Measurements from ENCODE around the gene SCAMP5.

The SCAMP5 gene

GRCh38 chr15:75045332-75046015, 50.1 kb downstream of the SCAMP5 start:
- no peak for DNase-seq (ENCODE audit: low read depth, low spot score)

DNA sequence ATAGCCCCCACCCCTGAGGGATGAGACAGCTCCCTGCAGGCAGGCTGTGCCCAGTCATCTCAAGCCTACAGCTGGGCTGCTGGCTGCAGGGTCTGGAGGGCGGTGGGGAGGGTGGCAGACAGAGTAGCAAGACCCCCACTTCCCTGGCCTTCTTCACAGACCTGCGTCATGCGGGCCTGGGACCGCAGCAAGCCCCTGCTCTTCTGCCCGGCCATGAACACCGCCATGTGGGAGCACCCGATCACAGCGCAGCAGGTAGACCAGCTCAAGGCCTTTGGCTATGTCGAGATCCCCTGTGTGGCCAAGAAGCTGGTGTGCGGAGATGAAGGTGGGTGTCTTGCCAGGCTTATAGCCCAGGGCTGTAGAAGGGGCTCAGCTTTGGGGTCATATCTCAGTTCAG, 53.0 kb downstream of the SCAMP5 start:
- no peak for DNase-seq (ENCODE audit: low read depth, low spot score)

- DNase-seq (ENCODE audit: low read depth, low spot score): no peak
Observed at GRCh38 chr15:75049392-75049791, 54.0 kb downstream of the SCAMP5 start.

- no peak for DNase-seq (ENCODE audit: low read depth, low spot score)
Observed at GRCh38 chr15:75050283-75050682, 54.9 kb downstream of the SCAMP5 start.

GRCh38 chr15:75051191-75051608, 55.8 kb downstream of the SCAMP5 start:
- no peak for DNase-seq (ENCODE audit: low read depth, low spot score)

DNA sequence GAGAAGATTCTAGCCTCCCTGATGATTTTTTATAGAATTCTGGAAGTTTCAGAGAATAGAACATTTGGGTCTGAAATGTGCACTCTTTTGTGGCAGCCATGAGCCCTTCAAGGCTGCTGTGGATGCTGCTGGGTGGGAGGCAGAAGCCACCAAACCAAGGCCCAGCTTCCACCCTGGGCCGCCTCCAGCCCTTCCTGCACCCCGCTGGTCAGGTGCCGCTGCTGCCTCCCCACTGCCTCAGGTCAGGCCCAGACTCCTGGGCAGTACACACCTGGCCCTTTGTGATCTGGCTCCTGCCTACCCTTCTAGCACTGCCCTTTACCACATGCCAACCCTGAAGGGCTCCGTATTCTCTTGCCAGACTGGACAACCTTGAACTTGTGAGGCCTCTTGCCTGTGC, 56.3 kb downstream of the SCAMP5 start:
- no peak for DNase-seq (ENCODE audit: low read depth, low spot score)

GRCh38 chr15:75052972-75053747, 57.8 kb downstream of the SCAMP5 start:
- no peak for DNase-seq (ENCODE audit: low read depth, low spot score)

- no peak for DNase-seq (ENCODE audit: low read depth, low spot score)
Observed at GRCh38 chr15:75053748-75054125, 58.4 kb downstream of the SCAMP5 start.

GRCh38 chr15:75054172-75054897, 59.0 kb downstream of the SCAMP5 start:
- DNase-seq (ENCODE audit: low read depth, low spot score): no peak

DNA sequence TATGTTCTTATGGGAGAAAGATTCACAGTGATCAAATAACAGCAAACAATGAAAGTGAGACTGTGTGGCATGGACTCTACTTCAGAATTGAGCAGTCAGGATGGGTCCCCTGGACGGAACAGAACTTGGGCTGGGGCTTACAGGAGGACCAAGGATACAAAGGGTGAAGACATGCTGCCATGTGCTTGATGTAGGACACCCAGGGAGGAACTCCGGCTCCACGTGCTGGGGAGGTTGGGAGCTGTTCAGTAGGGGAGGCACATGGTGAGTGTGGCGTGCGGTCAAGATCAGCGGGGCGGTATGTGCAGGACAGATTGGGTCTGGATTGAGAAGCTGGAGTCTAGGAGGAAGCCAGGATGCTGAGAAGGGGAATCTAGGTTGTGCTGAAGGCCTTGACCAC, 60.7 kb downstream of the SCAMP5 start:
- DNase-seq (ENCODE audit: low read depth, low spot score): no peak

- no peak for DNase-seq (ENCODE audit: low read depth, low spot score)
Observed at GRCh38 chr15:75058127-75058905, 63.0 kb downstream of the SCAMP5 start.

- no peak for DNase-seq (ENCODE audit: low read depth, low spot score)
Observed at GRCh38 chr15:75059607-75060006, 64.2 kb downstream of the SCAMP5 start.

DNA sequence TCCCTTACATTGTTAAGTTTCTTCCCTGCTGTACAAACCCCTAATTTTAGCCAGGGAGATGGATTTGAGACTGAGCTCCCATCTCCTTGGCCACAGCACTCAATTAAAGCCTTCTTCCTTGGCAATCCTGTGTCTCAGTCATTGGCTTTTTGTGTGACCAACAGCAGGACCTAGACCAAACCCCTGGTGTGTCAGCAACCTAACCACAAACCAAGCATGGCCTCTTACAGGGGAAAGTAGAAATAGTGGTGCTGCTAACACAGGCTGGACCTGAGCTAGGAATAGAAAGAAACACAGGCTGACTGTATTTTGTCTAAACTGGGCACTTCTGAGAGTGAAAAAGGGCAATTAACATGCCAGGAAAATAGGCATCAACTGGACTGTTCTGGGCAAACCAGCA, 65.9 kb downstream of the SCAMP5 start:
- DNase-seq (ENCODE audit: low read depth, low spot score): no peak

GRCh38 chr15:75062706-75063105, 67.3 kb downstream of the SCAMP5 start:
- no peak for DNase-seq (ENCODE audit: low read depth, low spot score)

GRCh38 chr15:75063338-75063737, 68.0 kb downstream of the SCAMP5 start:
- no peak for DNase-seq (ENCODE audit: low read depth, low spot score)

DNA sequence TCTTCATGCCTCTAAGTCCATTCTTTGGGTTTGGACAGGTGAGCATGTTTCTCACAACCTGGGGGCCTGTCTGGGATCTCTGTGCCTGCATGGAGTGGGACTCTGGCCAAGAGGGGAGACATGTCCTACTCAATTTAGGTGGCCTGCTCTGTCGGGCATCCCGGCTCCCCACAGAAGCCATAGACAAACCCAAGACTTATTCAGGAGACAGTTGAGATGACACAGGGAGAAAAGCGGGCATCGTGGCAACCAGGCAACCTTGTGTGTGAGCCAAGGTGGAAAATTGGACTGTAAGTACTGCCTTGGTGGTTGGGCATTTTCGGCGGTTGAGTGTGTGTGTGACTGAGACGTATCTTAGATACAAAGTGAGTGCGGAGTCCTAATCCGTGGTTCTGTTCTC, 68.5 kb downstream of the SCAMP5 start:
- DNase-seq (ENCODE audit: low read depth, low spot score): no peak

DNA sequence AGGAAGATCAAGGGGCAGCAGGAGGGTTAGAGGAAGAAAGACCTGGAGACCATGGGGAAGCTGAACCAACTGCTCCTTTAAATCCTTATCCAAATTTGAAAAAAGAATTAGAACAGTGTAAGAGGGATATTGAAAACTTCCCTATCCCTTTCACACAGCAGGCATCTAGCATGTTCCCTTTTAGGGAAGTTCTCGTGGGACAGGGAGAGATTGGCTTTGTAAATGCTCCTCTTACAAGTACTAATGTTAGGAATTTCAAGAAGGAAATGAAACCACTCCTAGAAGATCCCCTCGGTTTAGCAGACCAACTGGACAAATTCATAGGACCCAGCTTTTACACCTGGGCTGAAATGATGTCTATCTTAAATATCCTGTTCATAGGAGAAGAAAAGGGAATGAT, 69.5 kb downstream of the SCAMP5 start:
- no peak for DNase-seq (ENCODE audit: low read depth, low spot score)

- DNase-seq (ENCODE audit: low read depth, low spot score): no peak
Observed at GRCh38 chr15:75065467-75065850, 70.1 kb downstream of the SCAMP5 start.

- DNase-seq (ENCODE audit: low read depth, low spot score): no peak
Observed at GRCh38 chr15:75065851-75066509, 70.6 kb downstream of the SCAMP5 start.

- DNase-seq (ENCODE audit: low read depth, low spot score): no peak
Observed at GRCh38 chr15:75067123-75067830, 71.9 kb downstream of the SCAMP5 start.

- DNase-seq (ENCODE audit: low read depth, low spot score): no peak
Observed at GRCh38 chr15:75068748-75069147, 73.4 kb downstream of the SCAMP5 start.
